ENCODE data around the gene IRAK2. TPM values are rescaled to one million over a fixed set of nuclear protein-coding genes. Genes with fewer than 3 reads are reported as not detected.
"Not testable (repeated sequence)": the region's sequence is repeated elsewhere in the genome, so short reads cannot be mapped to it uniquely, and the experiment has no call there.

The IRAK2 gene
- total RNA-seq, 1 donor from 2014 or later = 1.5 TPM

GRCh38 chr3:10121064-10121463, 43.7 kb upstream of the IRAK2 start:
- Mint-ChIP-seq H3K9me3 (ENCODE audit: unreplicated experiment) (no peaks in the 10 kb centered on the region), H3K4me3 (ENCODE audit: unreplicated experiment) (no peak overlapping the region), H3K4me1 (ENCODE audit: unreplicated experiment) (peaks cover 22% of the 10 kb centered on the region), H3K27me3 (ENCODE audit: unreplicated experiment) (no peaks in the 10 kb centered on the region), H3K27ac (ENCODE audit: unreplicated experiment) (no peak overlapping the region), H3K36me3 (ENCODE audit: unreplicated experiment) (peaks cover 20% of the 10 kb centered on the region)
- no peak for DNase-seq (ENCODE audit: extremely low spot score, unreplicated experiment)
- no peak for TF ChIP-seq CTCF (IDR thresholded peaks at IDR 0.05)

DNA sequence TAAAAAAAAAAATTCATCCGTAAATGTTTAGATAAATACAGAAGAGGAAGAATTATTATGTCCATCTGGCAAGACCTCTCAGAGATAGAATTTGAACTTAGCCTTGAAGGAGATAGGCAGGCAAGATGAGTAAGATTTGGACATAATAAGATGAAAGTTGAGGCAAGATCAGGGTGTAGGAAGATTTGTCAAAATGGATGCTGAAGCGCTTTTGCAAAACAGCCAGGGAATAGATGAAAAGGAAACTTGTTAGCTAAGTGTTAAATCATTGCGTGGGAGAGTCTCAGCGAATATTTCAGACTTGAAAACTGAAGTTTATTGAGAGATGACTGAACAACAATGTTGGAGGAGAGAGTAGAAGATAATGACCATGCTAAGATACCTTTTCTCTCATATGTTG, 42.0 kb upstream of the IRAK2 start:
- Mint-ChIP-seq H3K27ac (ENCODE audit: unreplicated experiment) (no peak overlapping the region), H3K4me3 (ENCODE audit: unreplicated experiment) (no peak overlapping the region), H3K27me3 (ENCODE audit: unreplicated experiment) (no peaks in the 10 kb centered on the region), H3K4me1 (ENCODE audit: unreplicated experiment) (peaks cover 10% of the 10 kb centered on the region), H3K36me3 (ENCODE audit: unreplicated experiment) (peaks cover 31% of the 10 kb centered on the region), H3K9me3 (ENCODE audit: unreplicated experiment) (no peaks in the 10 kb centered on the region)
- no peak for TF ChIP-seq CTCF (IDR thresholded peaks at IDR 0.05)
- DNase-seq (ENCODE audit: extremely low spot score, unreplicated experiment) = no peak

DNA sequence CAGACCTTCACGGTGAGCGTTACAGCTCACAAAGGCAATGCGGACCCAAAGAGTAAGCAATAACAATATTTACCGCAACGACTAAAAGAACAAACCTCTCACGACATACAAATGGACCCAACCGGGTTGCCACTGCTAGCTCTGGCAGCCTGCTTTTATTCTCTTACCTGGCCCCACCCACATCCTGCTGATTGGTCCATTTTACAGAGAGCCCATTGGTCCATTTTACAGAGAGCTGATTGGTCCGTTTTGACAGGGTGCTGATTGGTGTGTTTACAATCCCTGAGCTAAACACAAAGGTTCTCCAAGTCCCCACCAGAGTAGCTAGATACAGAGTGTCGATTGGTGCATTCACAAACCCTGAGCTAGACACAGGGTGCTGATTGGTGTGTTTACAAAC, 28.8 kb upstream of the IRAK2 start:
- H3K27ac Mint-ChIP-seq (ENCODE audit: unreplicated experiment); H3K4me1 Mint-ChIP-seq (ENCODE audit: unreplicated experiment); H3K36me3 Mint-ChIP-seq (ENCODE audit: unreplicated experiment); H3K9me3 Mint-ChIP-seq (ENCODE audit: unreplicated experiment); H3K27me3 Mint-ChIP-seq (ENCODE audit: unreplicated experiment); DNase-seq (ENCODE audit: extremely low spot score, unreplicated experiment); H3K4me3 Mint-ChIP-seq (ENCODE audit: unreplicated experiment): not testable (repeated sequence)

GRCh38 chr3:10136426-10137005, 28.2 kb upstream of the IRAK2 start:
- H3K36me3 Mint-ChIP-seq (ENCODE audit: unreplicated experiment) = no peaks in the 10 kb centered on the region
- no peaks in the 10 kb centered on the region for H3K4me1 Mint-ChIP-seq (ENCODE audit: unreplicated experiment)
- DNase-seq (ENCODE audit: extremely low spot score, unreplicated experiment) = no peak
- TF ChIP-seq CTCF (IDR thresholded peaks at IDR 0.05) = no peak
- H3K27ac Mint-ChIP-seq (ENCODE audit: unreplicated experiment) = no peak overlapping the region
- no peak overlapping the region for H3K4me3 Mint-ChIP-seq (ENCODE audit: unreplicated experiment)
- H3K27me3 Mint-ChIP-seq (ENCODE audit: unreplicated experiment) = no peaks in the 10 kb centered on the region
- no peaks in the 10 kb centered on the region for H3K9me3 Mint-ChIP-seq (ENCODE audit: unreplicated experiment)

DNA sequence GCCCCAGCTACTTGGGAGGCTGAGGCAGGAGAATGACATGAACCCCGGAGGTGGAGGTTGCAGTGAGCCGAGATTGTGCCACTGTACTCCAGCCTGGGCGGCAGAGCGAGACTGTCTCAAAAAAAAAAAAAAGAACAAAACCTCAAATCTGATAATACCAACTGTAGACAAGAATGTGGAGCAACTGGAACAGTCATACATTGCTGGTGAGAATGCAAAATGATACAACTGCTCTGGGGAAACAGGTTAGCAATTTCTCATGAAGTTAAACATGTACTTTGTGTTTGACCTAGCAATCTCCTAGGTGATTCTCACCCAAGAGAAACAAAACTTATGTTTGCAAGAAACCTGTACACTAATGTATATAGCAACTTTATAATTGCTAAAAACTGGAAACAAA, 27.5 kb upstream of the IRAK2 start:
- peaks cover 2% of the 10 kb centered on the region for H3K4me1 Mint-ChIP-seq (ENCODE audit: unreplicated experiment)
- no peaks in the 10 kb centered on the region for H3K36me3 Mint-ChIP-seq (ENCODE audit: unreplicated experiment)
- DNase-seq (ENCODE audit: extremely low spot score, unreplicated experiment) = no peak
- H3K27ac Mint-ChIP-seq (ENCODE audit: unreplicated experiment) = no peak overlapping the region
- H3K27me3 Mint-ChIP-seq (ENCODE audit: unreplicated experiment) = no peaks in the 10 kb centered on the region
- no peak overlapping the region for H3K4me3 Mint-ChIP-seq (ENCODE audit: unreplicated experiment)
- TF ChIP-seq CTCF (IDR thresholded peaks at IDR 0.05) = no peak
- H3K9me3 Mint-ChIP-seq (ENCODE audit: unreplicated experiment) = no peaks in the 10 kb centered on the region
